Stomach (tissue), 9 donors: ENCODE results near the gene KLF16. TPM values are rescaled to one million over a fixed set of nuclear protein-coding genes. Genes with fewer than 3 reads are reported as not detected.

Experiments used
- DNase-seq, 2 donors: peaks; one replicate each; pipeline versions ENCODE4 v3.0.0 to v3.0.0-alpha.2; 2013 to 2019
- H3K27ac ChIP-seq, 5 donors: fragments of 200-600 bp in 4 of 5; sonication (generic) in 4 of 5; one replicate each; pipeline ENCODE4 v1.5.1; 2013 to 2019; ENCODE audit warnings: mild to moderate bottlenecking in 1 of 5, moderate library complexity in 1 of 5
- H3K27me3 ChIP-seq, 3 donors: fragments of 200-600 bp; sonication (generic); one replicate each; pipeline ENCODE4 v1.5.1; 2017 to 2019; ENCODE audit warnings: mixed run types in 1 of 3
- H3K36me3 ChIP-seq, 4 donors: fragments of 200-600 bp; sonication (generic); 1 replicate in 3 of 4; 2 replicates in 1 of 4; pipeline ENCODE4 v1.5.1; 2016 to 2019
- H3K4me1 ChIP-seq, 4 donors: fragments of 200-600 bp; sonication (generic); one replicate each; pipeline ENCODE4 v1.5.1; 2016 to 2019
- H3K4me3 ChIP-seq, 4 donors: fragments of 200-600 bp; sonication (generic) in 3 of 4; one replicate each; pipeline ENCODE4 v1.5.1; 2016 to 2019; ENCODE audit warnings: mild to moderate bottlenecking in 1 of 4
- H3K9me3 ChIP-seq, 4 donors: fragments of 200-600 bp; sonication (generic); one replicate each; pipeline ENCODE4 v1.5.1; 2016 to 2019
- CTCF ChIP-seq, 7 experiments: fragments of 450-650 bp in 4 of 7; fragments of 200-600 bp in 3 of 7; sonication (generic) in 3 of 7; IDR thresholded peaks; one replicate each; pipeline ENCODE4 v1.5.1; 2016 to 2019; ENCODE audit warnings: antibody characterized with exemption in 7 of 7, control low read depth in 2 of 7, mild to moderate bottlenecking in 1 of 7
- EP300 ChIP-seq: sonication (generic); formaldehyde crosslinking; IDR thresholded peaks from one replicate; pipeline ENCODE4 v1.6.1; 2017; ENCODE audit warnings: antibody characterized with exemption
- POLR2A ChIP-seq, 4 donors: fragments of 450-650 bp; IDR thresholded peaks; one replicate each; pipeline ENCODE4 v1.6.1; 2016; ENCODE audit warnings: antibody characterized with exemption in 4 of 4, control low read depth in 2 of 4, mild to moderate bottlenecking in 1 of 4, moderate library complexity in 1 of 4
- POLR2AphosphoS5 ChIP-seq, 3 donors: sonication (generic); formaldehyde crosslinking; IDR thresholded peaks; one replicate each; pipeline ENCODE4 v1.6.1; 2016; ENCODE audit warnings: antibody characterized with exemption in 3 of 3
- WGBS, 5 donors: extraction: QIAGEN DNeasy Blood & Tissue Kit in 3 of 5; methylation state at CpG; one replicate each; pipeline versions ENCODE4 v1.1.5 to v1.1.7; 2013 to 2018; 5-methylcytosine and 5-hydroxymethylcytosine counted together
- intact Hi-C: fragments of 100-400 bp; cut with DNase I; formaldehyde crosslinking; loops from one replicate; pipeline ENCODE4 v1.15.1; 2023; ENCODE audit warnings: low total_unique reads
- polyA plus RNA-seq, 3 donors: library from polyadenylated mRNA; stranded (reverse); fragments of 200-250 nt; gene quantifications; one replicate each; pipeline ENCODE4 v1.2.3, GENCODE V29; 2013
- total RNA-seq, 5 donors: library from RNA; depleted of rRNA; stranded (reverse); fragments of >200 nt; gene quantifications; one replicate each; pipeline versions ENCODE4 v1.1.0 to v1.2.3, GENCODE V29; 2014 to 2016
- donor health status: healthy with polysubstance abuse.
- donor health status: Bipolar disorder and iron deficiency.
- donor health status: healthy.

Gene KLF16
- total and polyA plus RNA-seq, 8 donors, result 3.5 to 31.9 (median 7.6) TPM; not detected in 1

DNA sequence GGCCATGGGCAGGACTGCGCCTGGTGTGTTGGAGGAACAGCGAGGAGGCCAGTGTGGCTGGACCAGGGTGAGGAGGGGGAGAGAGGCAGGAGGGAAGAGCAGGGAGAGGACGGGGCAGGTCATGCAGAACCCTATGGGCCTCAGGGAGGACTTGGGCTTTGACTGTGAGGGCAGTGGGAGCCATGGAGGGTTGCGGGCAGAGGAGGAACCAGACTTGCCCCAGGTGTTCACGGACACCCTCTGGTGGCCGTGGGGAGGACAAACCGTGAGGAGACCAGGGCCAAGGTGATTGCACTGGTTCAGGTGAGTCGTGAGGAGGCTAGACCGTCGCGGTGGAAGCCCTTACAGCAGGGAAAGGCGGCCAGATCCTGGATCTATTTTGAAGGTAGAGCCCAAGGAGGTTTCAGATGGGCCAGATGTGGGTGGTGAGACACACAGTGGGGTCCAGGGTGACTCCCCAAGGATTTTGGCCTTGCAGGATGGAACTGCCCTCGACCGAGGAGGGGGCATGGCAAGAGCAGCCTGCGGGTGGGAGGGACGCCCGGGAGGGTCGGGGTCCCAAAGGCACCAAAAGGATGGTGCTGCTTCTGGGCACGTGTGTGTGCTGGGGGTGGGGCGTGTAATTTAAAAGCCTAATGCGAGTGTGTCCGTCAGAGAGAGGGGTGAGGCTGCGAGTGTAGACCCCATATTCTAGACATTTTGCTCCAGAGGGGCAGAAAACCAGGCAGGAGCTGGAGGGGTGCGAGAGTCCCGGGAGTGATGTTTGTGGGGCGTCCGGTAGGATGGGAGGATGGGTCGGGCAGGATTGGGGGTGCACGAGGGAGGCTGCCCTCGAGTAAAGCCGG is 12.3 kb downstream of the KLF16 start:
- TF ChIP-seq POLR2A (IDR thresholded peaks at IDR 0.05) (no peak), POLR2AphosphoS5 (IDR thresholded peaks at IDR 0.05) (no peak), EP300 (no peak), CTCF (IDR thresholded peaks at IDR 0.05) (no peak)
- no peaks in the 10 kb centered on the region for H3K9me3 ChIP-seq
- peaks cover 58 to 75% (median 67%) of the 10 kb centered on the region in 4 donors for H3K4me1 ChIP-seq
- intact Hi-C loops, result no loop called here
- H3K4me3 ChIP-seq, result no peak overlapping the region
- peaks cover 0 to 10% (median 0%) of the 10 kb centered on the region in 3 donors for H3K27me3 ChIP-seq
- 70 to 80% (median 73%) methylated on average over 28 to 31 of the region's 31 CpGs for WGBS, 5 donors
- no peak overlapping the region for H3K27ac ChIP-seq
- no peak for DNase-seq
- peaks cover 0 to 8% (median 2%) of the 10 kb centered on the region in 4 donors for H3K36me3 ChIP-seq

DNA sequence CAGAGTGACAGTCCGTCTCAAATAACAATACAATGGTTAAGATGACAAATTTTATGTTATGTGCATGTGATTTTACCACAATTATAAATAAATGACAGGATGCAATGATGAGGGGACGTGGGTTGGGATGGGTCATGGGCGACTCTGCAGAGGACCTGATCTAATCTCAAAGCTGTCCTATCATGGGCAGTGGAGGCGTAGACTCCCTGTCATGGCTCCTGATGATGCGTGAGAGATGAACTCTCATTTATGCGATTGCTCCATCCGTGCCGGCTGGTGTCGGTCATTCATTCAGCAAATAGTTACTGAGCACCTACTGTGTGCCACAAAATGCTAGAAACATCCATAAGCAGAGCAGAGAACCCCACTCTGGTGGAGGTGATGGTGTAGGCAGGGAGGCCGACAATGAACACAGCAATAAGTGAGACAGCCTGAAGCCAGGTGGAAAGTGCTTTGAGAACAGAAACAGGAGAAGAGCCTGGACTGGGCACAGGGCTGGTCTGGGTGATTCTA is 13.4 kb downstream of the KLF16 start:
- H3K27ac ChIP-seq, result no peak overlapping the region
- peaks cover 58 to 75% (median 67%) of the 10 kb centered on the region in 4 donors for H3K4me1 ChIP-seq
- no peak overlapping the region for H3K4me3 ChIP-seq
- H3K9me3 ChIP-seq, result no peaks in the 10 kb centered on the region
- intact Hi-C loops, result no loop called here
- no peak for TF ChIP-seq CTCF (IDR thresholded peaks at IDR 0.05)
- no peak for TF ChIP-seq POLR2A (IDR thresholded peaks at IDR 0.05)
- TF ChIP-seq EP300, result no peak
- peaks cover 0 to 10% (median 0%) of the 10 kb centered on the region in 3 donors for H3K27me3 ChIP-seq
- 82 to 93% (median 89%) methylated on average over 10 of the region's 10 CpGs for WGBS, 5 donors
- peaks cover 0 to 13% (median 10%) of the 10 kb centered on the region in 4 donors for H3K36me3 ChIP-seq
- no peak for DNase-seq

GRCh38 chr19:1849132-1849474 is 14.3 kb downstream of the KLF16 start:
- Histone ChIP-seq H3K27ac (peak overlapping the region in 4 of 5 donors; percentile 97 to 99 (median 98)), H3K36me3 (peaks cover 0 to 16% (median 12%) of the 10 kb centered on the region in 4 donors), H3K4me1 (peaks cover 58 to 75% (median 67%) of the 10 kb centered on the region in 4 donors), H3K27me3 (peaks cover 0 to 10% (median 0%) of the 10 kb centered on the region in 3 donors), H3K4me3 (no peak overlapping the region), H3K9me3 (no peaks in the 10 kb centered on the region)
- TF ChIP-seq POLR2AphosphoS5 (IDR thresholded peaks at IDR 0.05) (no peak), POLR2A (IDR thresholded peaks at IDR 0.05) (no peak), CTCF (IDR thresholded peaks at IDR 0.05) (no peak), EP300 (no peak)
- 52 to 67% (median 63%) methylated on average over 5 of the region's 5 CpGs for WGBS, 5 donors
- intact Hi-C loops, result no loop called here
- DNase-seq, result no peak

GRCh38 chr19:1848399-1849131 is 14.8 kb downstream of the KLF16 start, which contains the start of gene REXO1:
TSS of gene REXO1 (minus strand) at chr19:1848483. CDS start at chr19:1848358, 125 bp downstream.
- peak within 1 kb of the TSS; percentile 97 to 99 (median 99) for H3K27ac ChIP-seq
- H3K4me1 ChIP-seq, result peaks cover 58 to 75% (median 67%) of the 10 kb centered on the region in 4 donors
- peak; percentile 20 to 74 (median 26) for TF ChIP-seq POLR2AphosphoS5 (IDR thresholded peaks at IDR 0.05)
- peak in 5 of 7 experiments; percentile 78 to 95 (median 93) for TF ChIP-seq CTCF (IDR thresholded peaks at IDR 0.05)
- TF ChIP-seq POLR2A (IDR thresholded peaks at IDR 0.05), result no peak
- TF ChIP-seq EP300, result no peak
- peak; percentile 98 for DNase-seq
- no peaks in the 10 kb centered on the region for H3K9me3 ChIP-seq
- 2 to 11% (median 2%) methylated on average over 15 to 60 of the region's 60 CpGs for WGBS, 5 donors
- intact Hi-C loops, result no loop called here
- H3K4me3 ChIP-seq, result peak within 1 kb of the TSS; percentile 87 to 100 (median 98)
- peaks cover 0 to 10% (median 0%) of the 10 kb centered on the region in 3 donors for H3K27me3 ChIP-seq
- H3K36me3 ChIP-seq, result peaks cover 0 to 17% (median 13%) of the 10 kb centered on the region in 4 donors
